GM23338 (cell line): ENCODE data around the gene FAM124B. TPM values are rescaled to one million over a fixed set of nuclear protein-coding genes. Genes with fewer than 3 reads are reported as not detected.
A peak's percentile ranks its signal among the peaks of the same experiment; 100 is the strongest.

ENCODE experiments used
- ATAC-seq: fragments of 200-7000 bp; cut with Tn5 transposase; 3 replicates; pipeline ENCODE4 v1.9.1; 2020
- DNase-seq: peaks from one replicate; pipeline ENCODE4 v3.0.0-alpha.2; 2015; ENCODE audit warnings: low spot score
- H2AFZ ChIP-seq: fragments of 200-600 bp; sonication (generic); 2 replicates; pipeline ENCODE4 v1.8.0; 2016; ENCODE audit warnings: antibody characterized with exemption, mild to moderate bottlenecking, moderate library complexity
- H3F3A ChIP-seq: fragments of 200-600 bp; sonication (generic); replicated peaks from 2 replicates; pipeline ENCODE4 v1.8.0; 2017; ENCODE audit warnings: antibody characterized with exemption, mixed run types, low read depth
- H3K27ac ChIP-seq: fragments of 200-600 bp; sonication (generic); 2 replicates; pipeline ENCODE4 v1.6.1; 2016; ENCODE audit warnings: low read depth
- H3K27me3 ChIP-seq: fragments of 200-600 bp; sonication (generic); 2 replicates; pipeline ENCODE4 v1.8.0; 2016; ENCODE audit warnings: mild to moderate bottlenecking, mixed run types, moderate library complexity; ENCODE audit not compliant: insufficient read depth
- H3K36me3 ChIP-seq: fragments of 200-600 bp; sonication (generic); 2 replicates; pipeline ENCODE4 v1.8.0; 2016; ENCODE audit warnings: mild to moderate bottlenecking; ENCODE audit not compliant: insufficient read depth
- H3K4me1 ChIP-seq: fragments of 200-600 bp; sonication (generic); 2 replicates; pipeline ENCODE4 v1.8.0; 2016; ENCODE audit warnings: mild to moderate bottlenecking, moderate library complexity; ENCODE audit not compliant: insufficient read depth
- H3K4me2 ChIP-seq: fragments of 200-600 bp; sonication (generic); 2 replicates; pipeline ENCODE4 v1.7.1; 2017; ENCODE audit warnings: mixed run types
- H3K4me3 ChIP-seq: fragments of 200-600 bp; sonication (generic); 2 replicates; pipeline ENCODE4 v1.6.1; 2016; ENCODE audit warnings: mixed run types
- H3K79me2 ChIP-seq: fragments of 200-600 bp; sonication (generic); replicated peaks from 2 replicates; pipeline ENCODE4 v1.8.0; 2017; ENCODE audit warnings: mild to moderate bottlenecking; ENCODE audit not compliant: insufficient read depth
- H3K9me2 ChIP-seq: fragments of 200-600 bp; sonication (generic); 2 replicates; pipeline ENCODE4 v1.8.0; 2017; ENCODE audit not compliant: insufficient read depth
- H4K20me1 ChIP-seq: fragments of 200-600 bp; sonication (generic); replicated peaks from 2 replicates; pipeline ENCODE4 v1.8.0; 2017; ENCODE audit warnings: mild to moderate bottlenecking; ENCODE audit not compliant: insufficient read depth
- H3K27ac Mint-ChIP-seq: 2 replicates; pipeline ENCODE4 v1.8.0; 2020; ENCODE audit warnings: inconsistent platforms, mild to moderate bottlenecking, moderate library complexity, mixed read lengths
- H3K27me3 Mint-ChIP-seq: 3 replicates; pipeline ENCODE4 v1.8.0; 2022; ENCODE audit warnings: low read depth, mild to moderate bottlenecking, moderate library complexity, mixed read lengths, inconsistent platforms; ENCODE audit not compliant: insufficient read depth, poor library complexity
- H3K36me3 Mint-ChIP-seq: 3 replicates; pipeline ENCODE4 v1.8.0; 2021; ENCODE audit warnings: low read depth, mild to moderate bottlenecking, inconsistent platforms, moderate library complexity, mixed read lengths
- H3K4me1 Mint-ChIP-seq: 3 replicates; pipeline ENCODE4 v1.8.0; 2020; ENCODE audit warnings: mild to moderate bottlenecking, inconsistent platforms, mixed read lengths
- H3K4me3 Mint-ChIP-seq: 3 replicates; pipeline ENCODE4 v1.8.0; 2021; ENCODE audit warnings: moderate library complexity, mild to moderate bottlenecking, inconsistent platforms, mixed read lengths
- H3K9me3 Mint-ChIP-seq: 3 replicates; pipeline ENCODE4 v1.8.0; 2020; ENCODE audit warnings: moderate library complexity, mild to moderate bottlenecking, inconsistent platforms, mixed read lengths
- CREB1 ChIP-seq: fragments of 250-450 bp; sonication (Bioruptor Pico); IDR thresholded peaks from 2 replicates; pipeline ENCODE4 v1.5.0; 2020; ENCODE audit warnings: low read depth, mild to moderate bottlenecking, moderate library complexity
- CTCF ChIP-seq, 2 experiments: fragments of 200-600 bp in 1 of 2; sonication (generic) in 1 of 2; conservative IDR thresholded peaks; 2 replicates each; pipeline versions ENCODE4 v1.5.1 to v1.6.1; 2016 to 2017; ENCODE audit warnings: antibody characterized with exemption in 2 of 2, low read depth in 2 of 2, mild to moderate bottlenecking in 2 of 2, moderate library complexity in 1 of 2
- EZH2 ChIP-seq: fragments of 200-600 bp; sonication (generic); IDR thresholded peaks from one replicate; pipeline ENCODE4 v1.8.0; 2017; ENCODE audit warnings: antibody characterized with exemption, mild to moderate bottlenecking, low read depth; ENCODE audit not compliant: unreplicated experiment
- JUNB ChIP-seq: IDR thresholded peaks from one replicate; pipeline ENCODE4 v1.6.1; 2016; ENCODE audit warnings: antibody characterized with exemption; ENCODE audit not compliant: unreplicated experiment
- NANOG ChIP-seq: IDR thresholded peaks from 2 replicates; pipeline ENCODE4 v1.6.1; 2016; ENCODE audit warnings: antibody characterized with exemption, borderline replicate concordance
- POLR2AphosphoS5 ChIP-seq: IDR thresholded peaks from 2 replicates; pipeline ENCODE4 v1.6.1; 2016; ENCODE audit warnings: antibody characterized with exemption, low read depth
- ZNF114 ChIP-seq: fragments of 250-450 bp; sonication (Bioruptor Pico); IDR thresholded peaks from 2 replicates; pipeline ENCODE4 v1.5.0; 2020; ENCODE audit warnings: mild to moderate bottlenecking, moderate library complexity
- polyA plus RNA-seq: library from polyadenylated mRNA; unstranded; fragments of >200 nt; fragmentation: Nextera tagmentation; extraction: Ambion mirVana; gene quantifications from 2 replicates; pipeline ENCODE4 v1.2.1, GENCODE V29; 2016
- total RNA-seq: library from RNA; depleted of rRNA; stranded (reverse); fragments of >200 nt; shearing (Covaris generic); gene quantifications from 2 replicates; pipeline ENCODE4 v1.2.3, GENCODE V29; 2014

FAM124B gene
- total and polyA plus RNA-seq, 2 experiments from 2014 or later = 3.0 to 6.9 TPM

GRCh38 chr2:224357098-224357901 is 44.6 kb downstream of the FAM124B start:
- Mint-ChIP-seq H3K9me3 (no peaks in the 10 kb centered on the region; the same call in 2 of the 3 replicates), H3K27ac (no peak overlapping the region), H3K27me3 (peaks cover 5% of the 10 kb centered on the region), H3K4me1 (no peaks in the 10 kb centered on the region), H3K36me3 (no peaks in the 10 kb centered on the region), H3K4me3 (no peak overlapping the region)
- Histone ChIP-seq H3F3A (no peaks in the 10 kb centered on the region), H3K27me3 (no peaks in the 10 kb centered on the region), H3K4me1 (no peaks in the 10 kb centered on the region), H2AFZ (no peak overlapping the region), H3K79me2 (no peaks in the 10 kb centered on the region), H3K36me3 (no peaks in the 10 kb centered on the region), H4K20me1 (no peaks in the 10 kb centered on the region), H3K9me2 (no peaks in the 10 kb centered on the region), H3K27ac (no peak overlapping the region), H3K4me3 (no peak overlapping the region), H3K4me2 (no peak overlapping the region)
- DNase-seq (peak; percentile 73), ATAC-seq (peak; percentile 73)
- no peak for TF ChIP-seq NANOG
- TF ChIP-seq CTCF (conservative IDR thresholded peaks at IDR 0.05; ENCODE audit: low read depth in 2 of 2) = peak; percentile 89 to 91
- no peak for TF ChIP-seq CREB1 (CRISPR knock-in tag)
- TF ChIP-seq ZNF114 = no peak
- no peak for TF ChIP-seq POLR2AphosphoS5
- no peak for TF ChIP-seq JUNB
- TF ChIP-seq EZH2 = no peak

- no peaks in the 10 kb centered on the region for H3K9me3 Mint-ChIP-seq
- no peaks in the 10 kb centered on the region for H3F3A ChIP-seq
Observed at GRCh38 chr2:224354632-224355211, 47.2 kb downstream of the FAM124B start.

More at GRCh38 chr2:224354632-224355211, 47.2 kb downstream of the FAM124B start:
- DNase-seq = no peak
- H3K27me3 Mint-ChIP-seq = peaks cover 5% of the 10 kb centered on the region
- no peaks in the 10 kb centered on the region for H3K36me3 Mint-ChIP-seq
- H3K4me3 ChIP-seq = no peak overlapping the region
- no peak for ATAC-seq
- H3K79me2 ChIP-seq = no peaks in the 10 kb centered on the region
- no peaks in the 10 kb centered on the region for H3K4me1 Mint-ChIP-seq
- H3K4me2 ChIP-seq = no peak overlapping the region
- H3K4me1 ChIP-seq = no peaks in the 10 kb centered on the region
- H3K27ac ChIP-seq = no peak overlapping the region
- TF ChIP-seq CTCF (conservative IDR thresholded peaks at IDR 0.05; ENCODE audit: low read depth in 2 of 2) = peak in 1 of 2 experiments; percentile 30; a peak in 2 of 4 replicates
- no peak for TF ChIP-seq ZNF114
- no peak overlapping the region for H2AFZ ChIP-seq
- H3K36me3 ChIP-seq = no peaks in the 10 kb centered on the region
- no peak overlapping the region for H3K4me3 Mint-ChIP-seq
- H4K20me1 ChIP-seq = no peaks in the 10 kb centered on the region
- no peaks in the 10 kb centered on the region for H3K27me3 ChIP-seq
- H3K27ac Mint-ChIP-seq = no peak overlapping the region
- H3K9me2 ChIP-seq = no peaks in the 10 kb centered on the region
